Brain microvascular endothelial cell (primary cell): ENCODE measurements around the gene DIS3L2.

Experiments used
- DNase-seq: peaks from one replicate; pipeline ENCODE4 v3.0.0-alpha.2; 2020
- H3K27ac ChIP-seq: fragments of 250-450 bp; sonication (Bioruptor Pico); 2 replicates; pipeline ENCODE4 v1.5.1; 2020; ENCODE audit warnings: mild to moderate bottlenecking, moderate library complexity
- H3K27me3 ChIP-seq: fragments of 250-450 bp; sonication (Bioruptor Pico); replicated peaks from 2 replicates; pipeline ENCODE4 v1.5.1; 2020; ENCODE audit warnings: mild to moderate bottlenecking
- H3K36me3 ChIP-seq: fragments of 250-450 bp; sonication (Bioruptor Pico); replicated peaks from 2 replicates; pipeline ENCODE4 v1.5.1; 2020; ENCODE audit warnings: mild to moderate bottlenecking
- H3K4me3 ChIP-seq: 2 replicates; pipeline ENCODE4 v1.5.1; 2011; ENCODE audit warnings: low read depth, mild to moderate bottlenecking, control low read depth, low read length, moderate library complexity
- in situ Hi-C: cut with HindIII; loops from 2 replicates; pipeline ENCODE4 v1.10.0; 2017; ENCODE audit warnings: low sequenced_read_pairs, low pct_ligation_motif_present
- TF ChIP-seq, protein P1 (sequence below): IDR thresholded peaks from 2 replicates; pipeline ENCODE4 v1.5.1; 2011; ENCODE audit warnings: low read depth, mild to moderate bottlenecking, moderate library complexity, low read length, control low read depth, inconsistent platforms; ENCODE audit errors: missing control alignments

Gene DIS3L2

GRCh38 chr2:232052591-232052990 lies 91.1 kb downstream of the DIS3L2 start:
- no peak overlapping the region for H3K27ac ChIP-seq
- DNase-seq, result no peak
- in situ Hi-C loops, result no loop called here
- no peaks in the 10 kb centered on the region for H3K27me3 ChIP-seq
- TF ChIP-seq, protein P1, sequence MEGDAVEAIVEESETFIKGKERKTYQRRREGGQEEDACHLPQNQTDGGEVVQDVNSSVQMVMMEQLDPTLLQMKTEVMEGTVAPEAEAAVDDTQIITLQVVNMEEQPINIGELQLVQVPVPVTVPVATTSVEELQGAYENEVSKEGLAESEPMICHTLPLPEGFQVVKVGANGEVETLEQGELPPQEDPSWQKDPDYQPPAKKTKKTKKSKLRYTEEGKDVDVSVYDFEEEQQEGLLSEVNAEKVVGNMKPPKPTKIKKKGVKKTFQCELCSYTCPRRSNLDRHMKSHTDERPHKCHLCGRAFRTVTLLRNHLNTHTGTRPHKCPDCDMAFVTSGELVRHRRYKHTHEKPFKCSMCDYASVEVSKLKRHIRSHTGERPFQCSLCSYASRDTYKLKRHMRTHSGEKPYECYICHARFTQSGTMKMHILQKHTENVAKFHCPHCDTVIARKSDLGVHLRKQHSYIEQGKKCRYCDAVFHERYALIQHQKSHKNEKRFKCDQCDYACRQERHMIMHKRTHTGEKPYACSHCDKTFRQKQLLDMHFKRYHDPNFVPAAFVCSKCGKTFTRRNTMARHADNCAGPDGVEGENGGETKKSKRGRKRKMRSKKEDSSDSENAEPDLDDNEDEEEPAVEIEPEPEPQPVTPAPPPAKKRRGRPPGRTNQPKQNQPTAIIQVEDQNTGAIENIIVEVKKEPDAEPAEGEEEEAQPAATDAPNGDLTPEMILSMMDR, result no peak
- H3K36me3 ChIP-seq, result no peaks in the 10 kb centered on the region
- H3K4me3 ChIP-seq, result no peak overlapping the region

- no peak overlapping the region for H3K27ac ChIP-seq
- no peaks in the 10 kb centered on the region for H3K27me3 ChIP-seq
- H3K4me3 ChIP-seq, result no peak overlapping the region
- TF ChIP-seq, protein P1, result no peak
- H3K36me3 ChIP-seq, result no peaks in the 10 kb centered on the region
- in situ Hi-C loops, result no loop called here
- DNase-seq, result no peak
Measured at GRCh38 chr2:232053777-232054176, 92.3 kb downstream of the DIS3L2 start.

GRCh38 chr2:232058063-232058877 lies 96.8 kb downstream of the DIS3L2 start:
- DNase-seq, result no peak
- Histone ChIP-seq H3K4me3 (no peak overlapping the region), H3K27ac (no peak overlapping the region), H3K27me3 (no peaks in the 10 kb centered on the region), H3K36me3 (no peaks in the 10 kb centered on the region)
- TF ChIP-seq, protein P1, result no peak
- in situ Hi-C loops, result no loop called here

GRCh38 chr2:232058931-232059330 lies 97.4 kb downstream of the DIS3L2 start:
- H3K27ac ChIP-seq, result no peak overlapping the region
- no peaks in the 10 kb centered on the region for H3K36me3 ChIP-seq
- in situ Hi-C loops, result no loop called here
- H3K4me3 ChIP-seq, result no peak overlapping the region
- TF ChIP-seq, protein P1, result no peak
- H3K27me3 ChIP-seq, result no peaks in the 10 kb centered on the region
- no peak for DNase-seq

GRCh38 chr2:232061265-232061664 lies 99.8 kb downstream of the DIS3L2 start:
- Histone ChIP-seq H3K27me3 (no peaks in the 10 kb centered on the region), H3K36me3 (no peaks in the 10 kb centered on the region), H3K4me3 (no peak overlapping the region), H3K27ac (no peak overlapping the region)
- in situ Hi-C loops, result no loop called here
- no peak for DNase-seq
- TF ChIP-seq, protein P1, result no peak

DNA sequence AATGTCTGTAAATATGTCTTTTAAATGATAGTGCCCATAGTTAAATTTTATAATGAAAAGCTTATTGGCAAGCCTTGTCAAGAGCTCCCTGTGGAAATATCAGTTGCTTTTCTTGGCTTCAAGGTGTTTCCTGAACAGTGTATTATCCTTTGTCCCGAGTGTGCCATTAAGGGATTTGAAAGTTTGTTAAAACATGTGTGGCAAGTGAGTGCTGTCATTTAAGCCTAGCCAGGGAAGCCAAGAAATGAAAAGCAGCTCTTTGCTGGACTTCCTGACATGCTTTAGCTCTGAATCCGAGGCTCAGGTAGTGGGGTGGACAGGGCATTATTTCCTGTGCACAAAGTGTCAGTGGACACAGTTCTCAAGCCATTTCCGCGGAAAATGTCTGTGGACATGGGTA lies 111.5 kb downstream of the DIS3L2 start:
- in situ Hi-C loops, result no loop called here
- TF ChIP-seq, protein P1, result no peak
- Histone ChIP-seq H3K4me3 (no peak overlapping the region), H3K27ac (no peak overlapping the region), H3K27me3 (no peaks in the 10 kb centered on the region), H3K36me3 (no peaks in the 10 kb centered on the region)
- no peak for DNase-seq
